GM12878 (cell line): Measurements from ENCODE around the gene HEYL. TPM values are rescaled to one million over a fixed set of nuclear protein-coding genes. Genes with fewer than 3 reads are reported as not detected.

Experiments
- ATAC-seq: fragments of 200-7000 bp; cut with Tn5 transposase; 3 replicates; pipeline ENCODE4 v1.9.1; 2020; ENCODE audit warnings: mild to moderate bottlenecking, moderate library complexity
- BruUV-seq: library from RNA; stranded (reverse); fragments of 400-500 nt; replicated peaks from 2 replicates; lab custom pipeline; 2021; lab: Mats Ljungman, UMichigan
- CTCF ChIA-PET: fragments of 300-600 bp; sonication (Branson Sonifier 250); formaldehyde crosslinking; extraction: SDS; loops from one replicate; lab custom pipeline; 2021; ENCODE audit warnings: inconsistent platforms; lab: Yijun Ruan, JAX
- POLR2A ChIA-PET: fragments of 350-600 bp; formaldehyde crosslinking; extraction: SDS; loops from one replicate; lab custom pipeline; 2021; ENCODE audit warnings: inconsistent platforms; lab: Charles Lee
- RAD21 ChIA-PET: fragments of 300-600 bp; sonication (Branson Sonifier 250); formaldehyde crosslinking; loops from one replicate; lab custom pipeline; 2023; ENCODE audit warnings: antibody characterized with exemption; ENCODE audit not compliant: unreplicated experiment; lab: Charles Lee
- SMC1A ChIA-PET: fragments of 300-600 bp; sonication (Branson Sonifier 250); formaldehyde crosslinking; loops from one replicate; lab custom pipeline; 2023; ENCODE audit not compliant: unreplicated experiment, uncharacterized antibody; lab: Charles Lee
- DNase-seq: peaks from one replicate; pipeline ENCODE4 v3.0.0-alpha.2; 2011; ENCODE audit warnings: low read depth, low spot score
- FAIRE-seq: peaks from 3 replicates; lab custom pipeline; 2011; peaks lifted over from hg19 to GRCh38; lab: Jason Lieb, UNC
- H2AFZ ChIP-seq: 2 replicates; pipeline ENCODE4 v1.6.0; 2011; ENCODE audit warnings: low read depth, low read length, control low read depth; ENCODE audit not compliant: control insufficient read depth
- H3K27ac ChIP-seq: 2 replicates; pipeline ENCODE4 v1.5.1; 2011; ENCODE audit warnings: control low read depth; ENCODE audit not compliant: control insufficient read depth, insufficient read depth
- H3K27me3 ChIP-seq, 2 experiments: replicated peaks in 1 of 2; 2 replicates each; pipeline versions ENCODE4 v1.6.0 to v1.6.1; 2011; ENCODE audit warnings: low read length in 1 of 2; ENCODE audit not compliant: control insufficient read depth in 2 of 2, insufficient read depth in 2 of 2
- H3K36me3 ChIP-seq, 2 experiments: 2 replicates each; pipeline ENCODE4 v1.5.1; 2011; ENCODE audit warnings: low read length in 1 of 2; ENCODE audit not compliant: control insufficient read depth in 2 of 2, insufficient read depth in 2 of 2
- H3K4me1 ChIP-seq: 2 replicates; pipeline ENCODE4 v1.6.1; 2011; ENCODE audit warnings: mild to moderate bottlenecking, low read length, moderate library complexity, mixed read lengths; ENCODE audit not compliant: control insufficient read depth, insufficient read depth
- H3K4me2 ChIP-seq: 2 replicates; pipeline ENCODE4 v1.6.0; 2011; ENCODE audit warnings: control low read depth; ENCODE audit not compliant: control insufficient read depth, insufficient read depth
- H3K4me3 ChIP-seq: fragments of 200-600 bp; sonication (generic); 2 replicates; pipeline ENCODE4 v1.5.1; 2016
- H3K79me2 ChIP-seq: 2 replicates; pipeline ENCODE4 v1.6.0; 2011; ENCODE audit warnings: low read length; ENCODE audit not compliant: control insufficient read depth, insufficient read depth
- H3K9ac ChIP-seq: 2 replicates; pipeline ENCODE4 v1.8.0; 2011; ENCODE audit warnings: low read length, control low read depth, mixed read lengths; ENCODE audit not compliant: control insufficient read depth, insufficient read depth
- H3K9me3 ChIP-seq: replicated peaks from 3 replicates; pipeline ENCODE4 v1.5.1; 2011; ENCODE audit warnings: mild to moderate bottlenecking, low read length; ENCODE audit not compliant: control insufficient read depth, insufficient read depth
- H4K20me1 ChIP-seq: 2 replicates; pipeline ENCODE4 v1.6.0; 2011; ENCODE audit not compliant: control insufficient read depth, insufficient read depth
- CUX1 ChIP-seq: IDR thresholded peaks from 2 replicates; pipeline ENCODE4 v1.6.1; 2012; ENCODE audit warnings: improper control_type of control experiment, low read depth, low read length; ENCODE audit not compliant: insufficient replicate concordance
- ESRRA ChIP-seq: IDR thresholded peaks from 2 replicates; pipeline ENCODE4 v1.6.1; 2012; ENCODE audit warnings: mild to moderate bottlenecking, low read length, improper control_type of control experiment
- KDM1A ChIP-seq: fragments of 200-600 bp; sonication (generic); IDR thresholded peaks from 2 replicates; pipeline ENCODE4 v1.6.1; 2016; ENCODE audit warnings: borderline replicate concordance
- RUNX3 ChIP-seq: IDR thresholded peaks from 2 replicates; pipeline ENCODE4 v1.6.1; 2012; ENCODE audit warnings: low read length, inconsistent platforms
- TARDBP ChIP-seq: IDR thresholded peaks from 2 replicates; pipeline ENCODE4 v1.6.1; 2016; ENCODE audit warnings: borderline replicate concordance
- WGBS: methylation state at CpG from one replicate; pipeline ENCODE4 v1.1.6; 2016; ENCODE audit warnings: low lambda C conversion rate; ENCODE audit not compliant: insufficient replicate concordance, insufficient coverage; ENCODE audit errors: missing lambda C conversion rate; 5-methylcytosine and 5-hydroxymethylcytosine counted together
- in situ Hi-C: fragments of 300-500 bp; cut with MboI; formaldehyde crosslinking; loops from 9 replicates; pipeline ENCODE4 v1.14.3; 2018; ENCODE audit warnings: mixed read lengths
- intact Hi-C: fragments of 100-400 bp; cut with micrococcal nuclease; formaldehyde crosslinking; loops from one replicate; pipeline ENCODE4 v1.14.2; 2022; ENCODE audit not compliant: unreplicated experiment
- polyA plus RNA-seq, 11 experiments: library from polyadenylated mRNA; depleted of rRNA in 4 of 11; unstranded in 6 of 11; stranded (reverse) in 5 of 11; fragments of >200 nt; fragmentation: Nextera tagmentation in 4 of 11; fragmentation: Illumina TruSeq in 1 of 11; extraction: Ambion mirVana in 4 of 11; extraction: Trizol in 1 of 11; gene quantifications; 1 replicate in 1 of 11; 2 replicates in 10 of 11; pipeline versions ENCODE4 v1.2.1 to v1.2.3, GENCODE V29; 2011 to 2016; ENCODE audit warnings: inconsistent platforms in 2 of 11, missing spikeins in 2 of 11, low read depth in 1 of 11
- total RNA-seq, 4 experiments: library from RNA; depleted of rRNA in 3 of 4; stranded (reverse); fragments of >200 nt in 3 of 4; fragmentation: Illumina TruSeq in 1 of 4; extraction: Trizol in 1 of 4; gene quantifications; 2 replicates each; pipeline versions ENCODE4 v1.2.1 to v1.2.3, GENCODE V29; 2013 to 2021

Gene HEYL
- total and polyA plus RNA-seq, 10 of the 15 experiments (the other 5 are each of a cell fraction or from before 2014, with no cell fraction given) = under 0.01 to 0.04 TPM; not detected in 8

GRCh38 chr1:39649636-39650185 lies 10.3 kb upstream of the HEYL start (continued):
- no peak for TF ChIP-seq CUX1
- no peak for TF ChIP-seq ESRRA

DNA sequence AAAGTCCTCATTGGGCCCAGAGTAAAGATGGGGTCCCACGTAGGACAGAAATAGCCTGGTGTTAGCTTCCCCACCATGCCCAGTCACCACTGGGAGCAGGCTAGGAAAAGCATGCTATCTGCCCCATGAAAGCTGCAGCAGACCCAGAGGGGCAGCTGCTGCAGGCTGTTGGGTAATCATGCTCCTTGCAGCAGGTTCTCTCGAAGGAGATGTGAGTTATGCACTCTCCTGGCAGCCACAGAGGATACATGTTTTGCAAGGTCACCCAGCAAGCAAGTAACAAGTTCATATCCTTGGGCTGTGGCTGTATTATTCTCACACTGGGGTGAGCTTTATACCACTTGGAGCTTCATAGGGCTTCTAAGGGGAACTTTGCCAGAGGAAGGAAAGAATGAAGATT lies 9.1 kb upstream of the HEYL start:
- BruUV-seq = no TSS peak
- in situ Hi-C loops = no loop called here
- H4K20me1 ChIP-seq = no peaks in the 10 kb centered on the region
- H2AFZ ChIP-seq = no peak overlapping the region
- RAD21 ChIA-PET = interaction anchor here (1.9 kb wide), 1 partner anchor 10 kb away, joined by 5 read pairs; no protein-coding TSS in a partner anchor
- no peaks in the 10 kb centered on the region for H3K4me1 ChIP-seq
- intact Hi-C loops = no loop called here
- SMC1A ChIA-PET = interaction anchor here (0.9 to 1.8 kb wide), 4 partner anchors 19 to 71 kb away, joined by 3 to 4 read pairs (median 3); no protein-coding TSS in a partner anchor
- no peaks in the 10 kb centered on the region for H3K36me3 ChIP-seq
- no peaks in the 10 kb centered on the region for H3K9me3 ChIP-seq
- 2% methylated on average over 2 of the region's 2 CpGs for WGBS
- no peak for TF ChIP-seq TARDBP
- no peak for TF ChIP-seq RUNX3
- no peak for TF ChIP-seq KDM1A
- H3K79me2 ChIP-seq = no peaks in the 10 kb centered on the region
- no peaks in the 10 kb centered on the region for H3K27me3 ChIP-seq
- POLR2A ChIA-PET = no interaction called here
- H3K4me2 ChIP-seq = no peak overlapping the region
- no peak overlapping the region for H3K4me3 ChIP-seq
- FAIRE-seq (no peak), ATAC-seq (no peak), DNase-seq (no peak)
- no peak overlapping the region for H3K9ac ChIP-seq
- CTCF ChIA-PET = interaction anchor here (0.9 to 3.4 kb wide), 6 partner anchors 9 to 72 kb away, joined by 3 to 16 read pairs (median 5); no protein-coding TSS in a partner anchor
- no peak overlapping the region for H3K27ac ChIP-seq
